GM19193 (cell line): ENCODE data around the gene GNAQ.

Experiments used
- POLR2A ChIP-seq: IDR thresholded peaks from 4 replicates; pipeline ENCODE4 v1.6.1; 2011; ENCODE audit not compliant: insufficient read depth, insufficient read length; ENCODE audit errors: extremely low read depth

GNAQ gene

GRCh38 chr9:78031444-78031892 is at the start of gene GNAQ:
Gene GNAQ (minus strand): TSS chr9:78031811. CDS start chr9:78031235, 576 bp downstream.
- TF ChIP-seq POLR2A, result no peak

- TF ChIP-seq POLR2A, result no peak
Observed at GRCh38 chr9:78074385-78075291, 43.0 kb upstream of the GNAQ start.

- no peak for TF ChIP-seq POLR2A
Observed at GRCh38 chr9:78073722-78074121, 42.1 kb upstream of the GNAQ start.

- TF ChIP-seq POLR2A, result no peak
Observed at GRCh38 chr9:78072586-78073199, 41.1 kb upstream of the GNAQ start.

- TF ChIP-seq POLR2A, result no peak
Observed at GRCh38 chr9:78070521-78070920, 38.9 kb upstream of the GNAQ start.

GRCh38 chr9:78064075-78064474 is 32.5 kb upstream of the GNAQ start:
- no peak for TF ChIP-seq POLR2A

GRCh38 chr9:78062710-78063109 is 31.1 kb upstream of the GNAQ start:
- no peak for TF ChIP-seq POLR2A

GRCh38 chr9:78053627-78054026 is 22.0 kb upstream of the GNAQ start:
- TF ChIP-seq POLR2A, result no peak

GRCh38 chr9:78050421-78050820 is 18.8 kb upstream of the GNAQ start:
- TF ChIP-seq POLR2A, result no peak

GRCh38 chr9:78049484-78049883 is 17.9 kb upstream of the GNAQ start:
- TF ChIP-seq POLR2A, result no peak

GRCh38 chr9:78047106-78047505 is 15.5 kb upstream of the GNAQ start:
- TF ChIP-seq POLR2A, result no peak

- no peak for TF ChIP-seq POLR2A
Observed at GRCh38 chr9:78046112-78046511, 14.5 kb upstream of the GNAQ start.

GRCh38 chr9:78044886-78045285 is 13.3 kb upstream of the GNAQ start:
- TF ChIP-seq POLR2A, result no peak

GRCh38 chr9:78044189-78044588 is 12.6 kb upstream of the GNAQ start:
- TF ChIP-seq POLR2A, result no peak

- no peak for TF ChIP-seq POLR2A
Observed at GRCh38 chr9:78041971-78042370, 10.4 kb upstream of the GNAQ start.

GRCh38 chr9:78040726-78041125 is 9.1 kb upstream of the GNAQ start:
- no peak for TF ChIP-seq POLR2A
